NCI-H526 (cell line): ENCODE measurements around the gene HDAC8.
"Not testable (repeated sequence)": the region's sequence is repeated elsewhere in the genome, so short reads cannot be mapped to it uniquely, and the experiment has no call there.

Source experiments
- DNase-seq, 2 experiments: peaks; one replicate each; lab custom pipeline; 2025; lab: John Stamatoyannopoulos, UW

Gene HDAC8

GRCh38 chrX:72532366-72532765 lies 40.3 kb downstream of the HDAC8 start:
- DNase-seq: no peak

- no peak for DNase-seq
Observed at GRCh38 chrX:72526534-72527508, 45.8 kb downstream of the HDAC8 start.

- DNase-seq: no peak
Observed at GRCh38 chrX:72498782-72499181, 73.9 kb downstream of the HDAC8 start.

GRCh38 chrX:72495046-72495445 lies 77.6 kb downstream of the HDAC8 start:
- no peak for DNase-seq

DNA sequence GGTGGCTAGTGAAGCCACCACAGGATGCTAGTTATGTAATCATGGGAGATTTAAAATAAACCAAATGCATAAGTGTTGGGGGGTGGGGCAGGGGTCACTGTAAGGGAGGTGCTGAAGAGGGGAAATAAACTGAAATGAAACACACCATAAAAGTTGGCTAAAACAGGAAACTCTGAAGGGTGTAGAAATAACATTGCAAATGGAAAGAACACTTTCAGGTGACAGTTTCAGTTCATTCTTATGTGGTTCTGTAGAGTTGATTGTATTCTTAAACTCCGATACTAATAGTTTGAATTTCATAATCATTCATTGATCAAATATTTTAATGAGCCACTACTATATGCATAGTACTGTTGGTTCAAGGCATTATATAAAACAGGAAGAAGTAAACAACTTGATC lies 80.1 kb downstream of the HDAC8 start:
- no peak for DNase-seq

GRCh38 chrX:72490221-72490620 lies 82.4 kb downstream of the HDAC8 start:
- DNase-seq: not testable (repeated sequence)

GRCh38 chrX:72487661-72488060 lies 85.0 kb downstream of the HDAC8 start:
- no peak for DNase-seq

GRCh38 chrX:72479324-72480274 lies 93.0 kb downstream of the HDAC8 start:
- DNase-seq: peak in 1 of 2 experiments; percentile 19

DNA sequence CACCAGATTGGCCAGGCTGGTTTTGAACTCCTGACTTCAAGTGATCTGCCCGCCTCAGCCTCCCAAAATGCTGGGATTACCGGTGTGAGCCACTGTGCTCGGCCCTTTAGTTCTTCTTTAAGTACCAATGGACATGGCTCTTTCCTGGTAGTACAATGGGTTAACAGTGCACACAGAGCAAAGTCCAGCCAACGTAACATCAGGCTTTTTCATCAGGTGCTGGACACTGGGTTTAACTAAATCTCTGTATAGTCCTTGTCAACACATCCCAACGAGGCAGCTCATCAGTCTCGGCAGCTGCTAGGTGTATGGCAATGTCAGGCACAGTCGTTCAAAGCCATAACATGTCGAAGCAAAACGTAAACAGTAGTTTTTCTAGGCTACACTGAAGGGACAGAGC lies 93.8 kb downstream of the HDAC8 start:
- DNase-seq: no peak

DNA sequence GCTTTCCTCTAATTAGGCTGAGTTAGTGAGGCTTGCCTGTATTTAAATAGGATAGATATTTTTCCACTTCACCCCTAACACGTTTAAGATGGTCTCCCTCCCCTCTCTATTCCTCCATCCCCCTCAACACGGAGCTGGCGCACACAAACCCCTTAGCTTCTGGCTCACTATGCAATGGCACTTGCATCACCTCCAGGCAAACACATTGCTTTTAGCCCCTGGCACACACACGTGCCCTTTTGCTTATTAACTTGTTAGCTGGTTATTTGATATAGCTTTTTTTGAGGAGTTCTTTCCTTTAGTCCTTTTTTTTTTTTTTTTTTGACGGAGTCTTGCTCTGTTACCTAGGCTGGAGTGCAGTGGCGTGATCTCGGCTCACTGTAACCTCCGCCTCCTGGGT lies 94.3 kb downstream of the HDAC8 start:
- DNase-seq: no peak

DNA sequence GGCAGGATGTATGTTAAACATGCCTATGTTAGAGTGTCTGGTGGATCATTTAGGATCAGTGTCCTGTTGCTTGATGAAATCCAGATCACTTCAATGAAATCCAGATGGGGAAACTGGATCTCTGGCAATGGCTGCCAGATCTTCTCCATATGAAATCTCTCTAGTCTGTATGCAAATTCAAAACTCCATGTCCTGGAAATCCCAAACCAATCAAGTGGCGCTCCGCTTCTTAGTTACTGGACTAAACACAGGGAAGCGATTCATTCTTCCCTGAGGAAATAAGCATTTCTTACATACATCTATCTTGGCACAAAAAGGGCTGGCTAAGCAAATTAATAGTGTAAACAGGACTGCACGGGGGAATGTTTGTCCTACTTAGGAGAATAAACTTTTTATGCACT lies 94.9 kb downstream of the HDAC8 start:
- peak; percentile 15 to 34 for DNase-seq

DNA sequence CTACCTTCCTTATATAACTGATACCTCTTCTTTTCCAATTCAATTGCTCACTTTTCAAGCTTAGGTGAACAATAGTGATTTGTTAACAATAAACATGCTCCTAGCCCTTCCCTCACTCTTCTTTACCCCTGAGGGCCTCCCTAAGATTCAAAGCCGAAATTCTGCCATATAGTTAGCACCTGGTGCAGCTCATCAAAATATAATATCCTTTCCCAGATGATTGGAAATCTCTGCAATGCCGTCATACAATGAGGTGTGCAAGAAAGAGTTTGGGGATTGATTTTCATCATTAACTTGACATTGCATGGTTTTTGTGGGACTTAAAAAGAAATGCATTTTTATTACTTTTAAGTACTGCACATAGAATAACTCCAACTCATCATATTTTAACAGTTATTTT lies 95.3 kb downstream of the HDAC8 start:
- no peak for DNase-seq

DNA sequence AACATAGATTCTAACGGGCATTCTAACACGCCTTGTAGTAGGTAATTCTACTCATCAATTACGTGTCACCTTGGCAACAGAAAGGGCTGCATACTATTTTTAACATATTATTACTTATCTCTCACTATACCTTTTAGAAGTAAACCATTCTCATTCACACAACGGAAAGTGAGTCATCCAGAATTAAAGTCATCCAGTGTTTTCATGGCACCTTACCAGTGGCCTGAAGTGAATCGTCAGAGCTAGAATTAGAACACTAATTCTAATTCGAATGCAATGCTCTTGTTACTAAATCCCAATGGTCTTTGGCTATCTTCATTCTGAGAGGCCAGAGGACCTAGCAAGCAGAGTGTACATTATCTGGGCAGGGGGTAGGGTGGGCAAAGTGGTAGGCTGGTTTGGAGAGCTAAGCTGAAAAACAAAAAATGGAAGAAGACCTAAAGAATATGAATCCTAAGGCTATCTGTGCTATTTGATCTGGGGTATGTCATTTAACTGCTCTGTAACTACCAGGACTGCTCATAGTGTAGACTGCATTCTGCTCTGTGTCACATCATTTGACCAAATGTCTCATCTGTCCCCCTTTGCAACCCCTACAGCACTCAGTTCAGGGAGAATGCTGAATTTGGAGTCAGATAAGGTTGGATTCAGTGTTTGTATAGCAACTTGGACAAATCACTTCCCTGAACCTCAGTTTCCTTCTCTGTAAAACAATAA lies 96.5 kb downstream of the HDAC8 start:
- DNase-seq: no peak

DNA sequence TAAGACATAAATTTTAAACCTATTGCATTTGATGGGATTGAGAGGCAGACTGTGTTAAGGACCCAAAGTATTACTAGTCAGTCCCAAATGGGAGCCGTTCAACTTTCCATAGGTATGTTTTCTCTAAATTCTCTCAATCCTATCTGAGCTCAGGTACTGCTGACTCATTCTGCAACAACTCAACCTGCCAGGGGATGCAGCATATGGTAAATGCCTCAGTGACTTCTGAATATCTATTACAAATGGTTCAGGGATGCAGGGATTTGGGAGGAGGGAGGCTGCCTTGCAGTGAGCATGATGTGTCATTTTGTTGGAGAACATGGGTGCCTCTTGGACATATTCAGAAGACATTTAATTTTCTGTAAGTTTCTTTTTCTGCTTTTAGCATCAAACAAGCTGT lies 97.3 kb downstream of the HDAC8 start:
- no peak for DNase-seq

DNA sequence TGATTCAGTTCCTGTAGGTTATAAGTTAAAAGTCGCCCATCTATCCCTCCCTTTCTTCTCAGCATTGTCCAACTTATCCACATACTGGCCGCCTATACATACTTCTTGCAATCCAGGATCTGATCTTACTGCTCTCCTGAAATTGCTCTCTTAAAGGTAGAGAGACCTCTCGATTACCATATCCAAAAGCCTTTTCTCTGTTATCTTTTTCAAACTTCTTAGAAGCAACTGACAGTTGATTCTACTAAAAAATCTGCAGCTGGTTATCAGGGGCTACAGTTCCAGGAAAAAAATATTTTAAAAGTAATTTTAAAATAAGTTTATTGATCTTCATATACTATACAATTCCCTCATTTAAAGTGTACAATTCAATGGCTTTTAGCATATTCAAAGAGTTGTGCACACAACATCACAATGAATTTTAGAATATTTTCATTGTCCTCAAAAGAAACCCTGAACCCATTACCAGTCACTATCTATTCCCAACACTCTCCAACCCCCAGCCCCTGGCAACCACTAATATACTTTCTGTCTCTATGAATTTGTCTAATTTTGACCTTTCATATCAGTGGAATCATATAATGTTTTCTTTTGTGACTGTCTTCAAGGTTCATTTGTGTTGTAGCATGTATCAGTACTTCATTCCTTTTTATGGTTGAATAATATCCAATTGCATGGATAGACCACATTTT lies 102.0 kb downstream of the HDAC8 start:
- DNase-seq: no peak

- no peak for DNase-seq
Observed at GRCh38 chrX:72470117-72470516, 102.5 kb downstream of the HDAC8 start.

GRCh38 chrX:72468607-72469006 lies 104.0 kb downstream of the HDAC8 start:
- no peak for DNase-seq

DNA sequence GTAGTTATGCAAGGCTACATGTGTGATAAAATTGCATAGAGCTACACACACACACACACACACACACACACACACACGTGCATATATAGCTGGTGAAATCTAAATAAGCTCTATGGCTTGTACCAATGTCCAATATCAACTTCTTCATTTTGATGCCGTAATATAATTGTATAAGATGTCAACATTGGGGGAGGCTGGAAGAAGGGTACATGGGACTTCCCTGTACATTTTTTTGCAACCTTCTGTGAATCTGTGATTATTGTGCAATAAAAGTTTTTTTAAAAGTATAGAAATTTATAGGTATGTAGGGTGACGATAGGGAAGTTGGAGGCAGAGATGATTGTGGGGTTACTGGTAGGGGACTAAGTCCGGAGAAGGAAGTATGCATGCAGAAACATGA lies 105.5 kb downstream of the HDAC8 start:
- DNase-seq: no peak

GRCh38 chrX:72466493-72466892 lies 106.2 kb downstream of the HDAC8 start:
- no peak for DNase-seq

DNA sequence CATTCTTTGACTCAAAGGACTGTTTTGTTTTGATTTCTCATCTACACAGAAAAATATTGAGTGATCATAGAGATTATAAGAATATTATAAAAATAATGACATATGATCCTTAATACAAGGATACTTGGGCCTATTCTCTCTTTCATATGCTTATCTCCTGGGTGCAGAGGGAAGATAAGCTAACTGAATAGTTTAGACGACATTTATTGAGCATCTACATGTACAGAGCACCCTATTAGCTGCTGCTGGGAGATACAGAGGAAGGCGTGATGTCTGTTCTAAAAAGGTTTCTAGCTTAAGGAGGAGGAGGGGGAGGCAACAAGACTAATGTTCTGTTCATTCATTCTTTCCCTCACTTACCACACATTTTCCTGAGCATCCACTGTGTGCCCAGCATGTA lies 106.8 kb downstream of the HDAC8 start:
- DNase-seq: no peak

DNA sequence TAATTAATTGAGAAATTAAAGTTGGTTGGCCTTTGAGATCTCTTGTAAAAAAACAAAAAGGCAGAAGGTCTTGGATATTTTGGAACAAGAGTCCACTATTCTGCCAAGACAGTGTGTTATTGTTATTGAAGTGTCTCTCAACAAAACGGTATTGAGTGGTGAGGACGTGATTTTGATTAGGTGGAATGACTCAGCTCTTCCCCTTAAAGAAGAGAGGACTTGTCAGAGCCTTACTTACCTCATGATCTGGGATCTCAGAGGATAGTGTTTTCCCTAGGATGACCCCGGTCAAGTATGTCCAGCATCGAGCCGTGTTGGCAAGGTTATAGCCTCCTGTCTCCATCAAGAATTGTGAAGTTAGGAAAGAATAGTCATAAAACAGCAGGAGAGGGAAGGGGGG lies 110.9 kb downstream of the HDAC8 start:
- DNase-seq: no peak
